Esophagus mucosa (tissue), 1 donor: Measurements from ENCODE around the gene CSNK1E. TPM values are rescaled to one million over a fixed set of nuclear protein-coding genes. Genes with fewer than 3 reads are reported as not detected.

Source experiments
- ATAC-seq: fragments of 200-7000 bp; cut with Tn5 transposase; one replicate; pipeline ENCODE4 v1.9.1; 2020
- total RNA-seq: library from RNA; stranded (reverse); gene quantifications from one replicate; pipeline ENCODE4 v1.2.4, GENCODE V29; 2023
- donor health status: DM: yes; HTN: yes; CAD: no.

The CSNK1E gene
- total RNA-seq, 1 donor from 2014 or later, result 71.0 TPM

DNA sequence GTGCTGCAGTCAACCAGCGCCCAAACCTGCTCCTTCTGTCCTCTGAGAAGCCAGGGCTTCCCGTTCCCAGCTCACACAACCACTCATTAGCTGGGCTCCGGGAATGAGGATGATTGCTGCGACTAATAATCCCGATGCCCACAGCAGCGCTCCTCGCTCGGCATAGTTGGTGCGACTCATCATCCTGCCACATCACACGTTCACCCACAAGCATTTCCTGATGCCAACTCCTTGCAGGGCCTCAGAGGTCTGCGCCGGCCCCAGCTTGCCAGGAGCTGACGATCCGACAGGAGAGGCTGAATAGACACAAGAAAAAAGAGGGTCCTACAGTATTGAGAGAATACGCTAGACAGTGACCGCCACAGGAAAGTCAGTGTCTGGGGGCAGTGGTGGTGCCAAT, 10.6 kb upstream of the CSNK1E start:
- peak; percentile 79 for ATAC-seq

DNA sequence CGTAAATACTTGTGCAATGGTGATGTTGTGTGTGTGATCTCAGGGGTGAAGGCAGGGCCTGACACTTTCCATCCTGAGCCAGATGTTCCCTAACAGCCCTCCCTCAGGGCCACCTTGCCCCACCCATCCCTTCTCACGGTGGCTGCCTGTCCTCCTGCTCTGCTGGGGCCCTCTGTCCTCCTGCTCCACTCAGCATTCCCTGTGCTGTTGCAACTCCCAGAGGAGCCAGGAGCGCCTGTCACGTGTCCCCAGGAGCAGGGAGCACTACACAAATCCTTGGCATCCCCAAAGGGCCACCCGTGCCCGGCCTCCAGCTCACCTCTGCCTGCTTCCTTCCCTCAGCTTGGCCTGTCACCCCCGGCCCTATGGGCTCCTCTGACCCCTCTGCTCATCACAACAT, 10.2 kb upstream of the CSNK1E start:
- peak; percentile 15 for ATAC-seq

- ATAC-seq, result peak; percentile 3
Observed at GRCh38 chr22:38325587-38325986, 8.4 kb upstream of the CSNK1E start.

GRCh38 chr22:38320605-38321402, 3.6 kb upstream of the CSNK1E start:
- no peak for ATAC-seq

GRCh38 chr22:38318792-38319773, 1.9 kb upstream of the CSNK1E start:
- no peak for ATAC-seq

GRCh38 chr22:38317995-38318715, 922 bp upstream of the CSNK1E start:
- ATAC-seq, result peak; percentile 86

DNA sequence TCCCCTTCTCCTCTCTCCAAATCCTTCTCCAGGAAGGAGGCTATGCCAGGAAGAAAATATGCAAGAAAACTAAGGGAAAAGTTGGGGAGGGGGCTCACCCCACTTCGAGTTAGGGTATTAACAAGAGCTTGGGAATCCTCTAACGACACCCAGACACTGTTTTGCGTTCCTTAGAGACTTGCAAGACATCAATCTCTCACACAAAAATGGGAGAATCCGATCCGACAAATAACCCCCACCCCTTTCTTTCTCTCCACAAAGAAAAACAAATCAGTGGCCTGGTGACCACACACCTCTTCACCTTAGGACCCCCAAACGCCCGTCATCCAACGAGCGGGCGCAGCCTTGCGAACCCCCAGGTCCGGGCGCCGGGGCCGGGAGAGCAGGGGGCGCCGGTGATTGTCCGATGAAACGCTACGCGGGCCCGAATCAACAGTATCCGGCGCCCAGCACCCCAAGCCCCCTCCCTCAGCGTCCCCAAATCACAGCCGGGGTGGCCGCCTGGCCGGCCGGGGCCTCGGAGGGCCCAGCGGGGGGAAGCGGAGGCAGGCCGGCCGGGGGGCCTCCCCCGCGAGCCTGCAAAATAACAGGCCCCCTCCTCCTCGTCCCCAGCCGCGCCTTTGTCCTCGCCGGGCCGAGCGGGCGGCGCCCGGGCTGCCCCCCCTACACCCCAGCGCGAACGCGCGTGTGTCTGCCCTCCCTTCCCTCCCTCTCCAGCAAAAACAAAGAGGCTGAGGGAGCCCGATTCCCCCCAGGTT, 690 bp downstream of the CSNK1E start:
- ATAC-seq, result peak; percentile 11

DNA sequence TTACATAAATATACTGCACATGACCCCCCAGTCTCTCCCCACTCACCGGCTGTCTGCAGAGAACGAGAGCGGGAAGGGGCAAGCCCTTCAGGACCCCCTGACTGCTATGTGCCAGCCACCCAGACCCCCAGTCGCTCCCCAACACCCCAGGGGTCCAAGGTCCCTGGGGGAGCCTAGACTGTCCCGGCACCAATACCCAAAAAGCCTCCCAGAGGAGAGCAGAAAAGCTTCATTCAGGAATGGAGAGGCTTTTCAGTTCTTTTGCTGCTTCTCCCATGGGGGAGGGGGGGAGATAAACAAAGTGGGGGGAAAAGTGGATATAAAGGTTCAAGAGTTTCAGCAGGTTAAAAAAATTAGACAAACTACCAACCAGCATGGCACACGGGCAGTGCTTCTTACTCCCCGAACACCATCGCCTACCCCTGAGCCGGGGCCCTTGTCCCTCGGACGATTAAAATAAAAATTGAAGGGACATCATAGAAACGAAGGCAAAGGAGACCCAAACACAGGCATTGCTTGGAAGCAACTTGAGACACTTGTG, 1.3 kb downstream of the CSNK1E start:
- ATAC-seq, result no peak

- ATAC-seq, result no peak
Observed at GRCh38 chr22:38314933-38315822, 2.1 kb downstream of the CSNK1E start.

- no peak for ATAC-seq
Observed at GRCh38 chr22:38314051-38314932, 2.9 kb downstream of the CSNK1E start.

DNA sequence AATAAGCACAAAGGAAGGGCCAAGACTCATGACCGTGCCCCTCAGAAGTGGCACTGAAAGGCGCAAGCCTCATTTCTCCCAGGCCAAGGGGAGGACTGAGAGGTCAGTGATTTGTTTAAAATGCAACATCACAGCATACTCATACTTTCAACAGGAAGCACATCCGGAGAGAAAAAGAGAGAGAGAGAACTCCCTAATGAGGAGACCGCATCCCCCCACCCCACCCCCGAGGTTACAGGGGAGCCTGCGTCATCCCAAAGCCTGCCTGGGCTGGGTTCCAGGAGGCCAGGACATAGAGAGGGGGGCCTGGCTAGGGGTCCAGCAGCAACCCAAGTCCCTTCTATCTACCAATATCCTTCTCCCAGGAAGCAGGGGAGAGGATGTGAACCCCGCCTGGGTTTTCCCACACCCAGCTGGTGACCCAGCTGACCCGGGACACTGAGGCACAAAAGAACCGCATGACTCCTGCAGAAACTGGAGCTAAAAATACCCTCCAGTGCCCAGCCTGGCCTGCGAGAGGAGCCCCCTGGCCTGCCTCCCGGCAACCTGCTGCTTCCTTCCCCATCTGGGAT, 3.8 kb downstream of the CSNK1E start:
- no peak for ATAC-seq

- ATAC-seq, result no peak
Observed at GRCh38 chr22:38312261-38312800, 4.9 kb downstream of the CSNK1E start.

DNA sequence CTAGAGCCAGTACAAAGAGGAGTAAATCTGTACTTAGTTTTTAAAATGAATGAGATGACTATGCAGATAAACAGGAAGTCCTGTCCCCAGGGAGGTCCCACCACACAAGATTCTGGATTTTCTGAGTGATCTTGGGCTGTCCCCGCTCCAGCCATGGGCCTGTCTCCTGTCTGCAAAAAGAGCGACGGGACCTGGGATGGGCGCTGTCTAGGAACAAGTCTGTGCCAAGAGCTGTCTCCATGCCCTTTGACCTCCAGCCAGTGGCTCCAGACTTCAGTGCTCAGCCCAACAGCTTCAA, 6.0 kb downstream of the CSNK1E start:
- no peak for ATAC-seq

- ATAC-seq, result no peak
Observed at GRCh38 chr22:38310518-38311322, 6.5 kb downstream of the CSNK1E start.

- no peak for ATAC-seq
Observed at GRCh38 chr22:38309614-38310517, 7.4 kb downstream of the CSNK1E start.

GRCh38 chr22:38308791-38309498, 8.3 kb downstream of the CSNK1E start:
- ATAC-seq, result no peak
